ENCODE data around the gene RCBTB1.

- TF ChIP-seq, protein P1, sequence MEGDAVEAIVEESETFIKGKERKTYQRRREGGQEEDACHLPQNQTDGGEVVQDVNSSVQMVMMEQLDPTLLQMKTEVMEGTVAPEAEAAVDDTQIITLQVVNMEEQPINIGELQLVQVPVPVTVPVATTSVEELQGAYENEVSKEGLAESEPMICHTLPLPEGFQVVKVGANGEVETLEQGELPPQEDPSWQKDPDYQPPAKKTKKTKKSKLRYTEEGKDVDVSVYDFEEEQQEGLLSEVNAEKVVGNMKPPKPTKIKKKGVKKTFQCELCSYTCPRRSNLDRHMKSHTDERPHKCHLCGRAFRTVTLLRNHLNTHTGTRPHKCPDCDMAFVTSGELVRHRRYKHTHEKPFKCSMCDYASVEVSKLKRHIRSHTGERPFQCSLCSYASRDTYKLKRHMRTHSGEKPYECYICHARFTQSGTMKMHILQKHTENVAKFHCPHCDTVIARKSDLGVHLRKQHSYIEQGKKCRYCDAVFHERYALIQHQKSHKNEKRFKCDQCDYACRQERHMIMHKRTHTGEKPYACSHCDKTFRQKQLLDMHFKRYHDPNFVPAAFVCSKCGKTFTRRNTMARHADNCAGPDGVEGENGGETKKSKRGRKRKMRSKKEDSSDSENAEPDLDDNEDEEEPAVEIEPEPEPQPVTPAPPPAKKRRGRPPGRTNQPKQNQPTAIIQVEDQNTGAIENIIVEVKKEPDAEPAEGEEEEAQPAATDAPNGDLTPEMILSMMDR (IDR thresholded peaks at IDR 0.05), result no peak
- TF ChIP-seq POLR2A (IDR thresholded peaks at IDR 0.05) (no peak), POLR2AphosphoS5 (IDR thresholded peaks at IDR 0.05) (no peak), EP300 (IDR thresholded peaks at IDR 0.05) (no peak)
Measured at GRCh38 chr13:49602005-49602404, 16.6 kb upstream of the RCBTB1 start.
